KOPT-K1 (cell line): ENCODE results near the gene PHF21A.
"Not testable (repeated sequence)": the region's sequence is repeated elsewhere in the genome, so short reads cannot be mapped to it uniquely, and the experiment has no call there.

Experiments
- H3K27ac ChIP-seq: fragments of 200-600 bp; sonication (generic); 2 replicates; pipeline ENCODE4 v1.5.1; 2016; ENCODE audit warnings: antibody characterized with exemption, mild to moderate bottlenecking, low read depth, low read length; ENCODE audit not compliant: poor library complexity, severe bottlenecking
- H3K36me3 ChIP-seq: fragments of 200-600 bp; sonication (generic); 2 replicates; pipeline ENCODE4 v1.5.1; 2017; ENCODE audit warnings: antibody characterized with exemption, mild to moderate bottlenecking, low read length, moderate library complexity; ENCODE audit not compliant: insufficient read depth
- H3K9me3 ChIP-seq: fragments of 200-600 bp; sonication (generic); 2 replicates; pipeline ENCODE4 v1.5.1; 2017; ENCODE audit warnings: antibody characterized with exemption, low read length, mild to moderate bottlenecking; ENCODE audit not compliant: insufficient read depth, poor library complexity, severe bottlenecking

Gene PHF21A

DNA sequence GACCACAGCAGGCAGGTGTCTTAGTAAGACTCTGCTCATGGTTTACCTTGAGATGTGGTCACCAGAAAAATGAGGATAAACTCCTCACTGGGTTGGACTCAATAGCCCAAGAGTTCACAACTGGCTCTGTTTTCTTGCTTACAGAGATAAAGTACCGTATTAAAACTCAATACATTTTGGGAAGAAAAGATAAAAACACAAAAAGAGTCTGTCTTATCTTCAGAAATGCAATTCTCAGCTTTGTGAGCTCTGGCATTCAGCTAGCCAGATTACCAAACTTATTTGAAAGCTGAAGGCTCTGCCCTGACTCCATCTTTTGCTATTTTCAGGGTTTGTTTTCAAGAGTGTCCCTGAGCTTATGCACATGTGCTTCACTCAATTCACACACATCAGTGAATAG, 75.4 kb downstream of the PHF21A start:
- Histone ChIP-seq H3K27ac (no peak overlapping the region), H3K9me3 (no peaks in the 10 kb centered on the region), H3K36me3 (no peaks in the 10 kb centered on the region)

DNA sequence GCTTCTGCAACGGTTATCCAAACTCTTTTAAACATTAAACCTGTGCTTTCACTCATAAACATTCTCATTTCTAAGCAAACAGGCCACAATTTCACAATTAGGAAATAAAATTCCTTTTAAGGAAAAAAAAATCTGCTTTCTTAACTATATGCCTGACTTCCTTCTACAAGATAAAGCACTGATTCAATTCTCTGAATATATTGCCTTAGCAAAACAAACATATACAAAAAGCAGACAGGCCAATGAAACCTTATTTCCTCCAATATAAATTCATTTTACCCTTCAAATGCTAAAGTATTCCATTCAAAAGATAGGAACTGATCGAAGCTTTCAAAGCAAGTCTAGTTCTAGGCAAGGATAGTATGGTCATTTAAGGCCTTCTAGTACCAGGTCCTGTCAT, 76.7 kb downstream of the PHF21A start:
- Histone ChIP-seq H3K36me3 (no peaks in the 10 kb centered on the region), H3K9me3 (no peaks in the 10 kb centered on the region), H3K27ac (no peak overlapping the region)

DNA sequence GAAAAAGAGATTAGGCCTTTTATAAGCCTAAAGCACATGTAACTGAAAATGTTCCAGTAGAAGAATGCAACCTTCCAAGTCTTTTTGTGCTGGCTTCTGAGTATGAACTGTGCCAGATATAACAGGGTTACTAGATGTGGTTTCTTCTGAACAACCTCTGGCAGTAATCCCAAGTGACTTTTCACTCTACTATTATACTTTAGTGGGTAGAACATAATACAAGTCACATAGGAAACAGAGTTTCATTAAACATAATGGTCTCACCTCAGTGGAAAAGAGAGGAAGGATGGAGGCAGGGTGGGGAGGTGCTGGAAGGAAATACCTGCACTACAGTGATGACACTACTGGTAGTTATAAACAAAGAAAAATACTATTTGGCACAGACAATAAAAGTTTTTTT, 81.3 kb downstream of the PHF21A start:
- no peaks in the 10 kb centered on the region for H3K36me3 ChIP-seq
- H3K27ac ChIP-seq = no peak overlapping the region
- no peaks in the 10 kb centered on the region for H3K9me3 ChIP-seq

DNA sequence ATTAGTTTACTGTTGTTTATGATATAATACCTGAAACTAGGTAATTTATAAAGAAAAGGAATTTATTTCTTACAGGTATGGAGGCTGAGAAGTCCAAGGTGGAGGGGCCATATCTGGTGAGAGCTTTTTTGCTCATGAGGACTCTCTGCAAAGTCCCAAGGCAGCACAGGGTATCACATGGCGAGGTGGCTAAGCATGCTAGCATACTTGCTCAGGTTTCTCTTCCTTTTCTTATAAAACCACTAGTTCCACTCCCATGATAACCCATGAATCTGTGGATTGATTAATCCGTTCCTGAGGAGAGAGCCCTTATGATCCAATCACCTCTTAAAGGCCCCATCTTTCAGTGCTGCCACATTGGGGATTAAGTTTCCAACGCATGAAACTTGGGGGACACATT, 82.7 kb downstream of the PHF21A start:
- Histone ChIP-seq H3K9me3 (no peaks in the 10 kb centered on the region), H3K36me3 (no peaks in the 10 kb centered on the region), H3K27ac (no peak overlapping the region)

DNA sequence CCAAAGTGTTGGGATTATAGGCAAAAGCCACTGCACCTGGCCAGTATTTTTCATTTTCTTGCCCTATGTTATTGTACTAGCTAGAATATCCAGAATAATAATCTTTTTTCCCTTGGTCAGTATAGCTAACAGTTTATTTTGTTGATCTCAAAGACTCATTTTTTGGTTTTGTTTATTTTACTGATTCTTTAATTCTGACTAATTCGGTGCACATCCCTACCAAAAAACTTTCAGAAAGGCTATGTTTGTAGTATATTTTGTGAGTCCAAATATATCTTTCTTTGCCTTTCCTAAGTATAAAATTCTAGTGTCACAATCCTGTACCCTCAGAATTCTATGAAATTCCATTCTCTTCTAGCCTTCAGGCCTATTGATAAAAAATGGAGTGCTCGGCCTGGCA, 84.3 kb downstream of the PHF21A start:
- H3K9me3 ChIP-seq = no peaks in the 10 kb centered on the region
- H3K36me3 ChIP-seq = no peaks in the 10 kb centered on the region
- no peak overlapping the region for H3K27ac ChIP-seq

- no peaks in the 10 kb centered on the region for H3K36me3 ChIP-seq
- H3K9me3 ChIP-seq = no peaks in the 10 kb centered on the region
- no peak overlapping the region for H3K27ac ChIP-seq
Observed at GRCh38 chr11:46036009-46036408, 85.2 kb downstream of the PHF21A start.

- Histone ChIP-seq H3K27ac (no peak overlapping the region), H3K9me3 (no peaks in the 10 kb centered on the region), H3K36me3 (no peaks in the 10 kb centered on the region)
Observed at GRCh38 chr11:46034041-46034440, 87.2 kb downstream of the PHF21A start.

DNA sequence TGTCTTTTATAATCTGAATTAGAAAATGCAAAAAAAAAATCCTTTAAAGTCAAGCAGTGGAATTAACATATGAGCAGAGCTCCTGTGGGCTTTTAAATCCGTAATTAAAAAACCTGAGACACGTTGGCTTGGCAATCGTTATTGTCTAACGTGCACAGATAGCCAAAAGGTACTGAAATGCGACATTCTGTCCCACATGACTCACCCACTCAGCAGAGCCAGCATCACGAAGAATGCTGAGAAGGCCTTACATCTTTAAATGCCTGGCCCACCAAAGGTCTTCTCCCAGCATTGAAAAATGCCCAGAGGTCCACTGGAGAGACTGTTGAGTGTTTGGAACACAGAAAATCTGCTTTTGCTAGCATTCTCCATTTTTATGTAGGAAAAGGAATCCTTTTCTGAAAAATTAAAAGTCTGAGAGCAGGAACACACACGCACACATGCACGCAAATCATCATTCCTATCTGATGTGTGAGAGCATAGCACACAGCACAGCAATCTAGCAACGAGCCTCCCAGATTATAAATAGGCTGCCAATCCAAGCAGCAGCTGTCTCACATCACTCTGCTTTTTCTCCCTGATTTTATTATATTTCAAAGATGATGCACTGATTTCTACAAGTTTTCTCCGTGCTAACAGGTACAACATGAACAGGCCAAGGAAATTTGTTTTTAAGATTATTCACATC, 94.5 kb downstream of the PHF21A start:
- no peak overlapping the region for H3K27ac ChIP-seq
- no peaks in the 10 kb centered on the region for H3K9me3 ChIP-seq
- no peaks in the 10 kb centered on the region for H3K36me3 ChIP-seq

DNA sequence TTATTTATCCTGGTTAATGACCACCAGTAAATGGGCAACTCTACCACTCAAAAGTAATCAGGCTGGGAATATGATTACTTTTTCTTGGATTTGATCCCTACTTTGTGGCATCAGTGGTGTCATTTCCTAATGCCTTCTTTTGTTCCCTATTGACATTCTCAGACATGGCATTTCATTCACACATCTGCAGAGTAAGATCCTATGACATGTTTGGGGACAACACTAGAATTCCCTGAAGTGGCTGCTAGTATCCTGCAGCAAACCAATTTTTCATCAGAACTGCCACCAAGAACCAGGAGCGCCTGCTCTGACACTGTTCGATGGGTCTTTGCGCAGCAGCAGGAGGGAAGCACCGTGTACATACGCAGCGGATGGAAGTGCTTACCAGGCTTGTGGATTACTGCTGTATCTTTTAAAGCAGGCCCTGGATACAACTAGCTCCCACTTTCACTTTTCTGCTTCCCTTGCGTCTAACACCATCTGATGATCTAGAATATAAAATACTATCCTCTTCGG, 101.1 kb downstream of the PHF21A start:
- Histone ChIP-seq H3K9me3 (no peaks in the 10 kb centered on the region), H3K27ac (no peak overlapping the region), H3K36me3 (no peaks in the 10 kb centered on the region)

DNA sequence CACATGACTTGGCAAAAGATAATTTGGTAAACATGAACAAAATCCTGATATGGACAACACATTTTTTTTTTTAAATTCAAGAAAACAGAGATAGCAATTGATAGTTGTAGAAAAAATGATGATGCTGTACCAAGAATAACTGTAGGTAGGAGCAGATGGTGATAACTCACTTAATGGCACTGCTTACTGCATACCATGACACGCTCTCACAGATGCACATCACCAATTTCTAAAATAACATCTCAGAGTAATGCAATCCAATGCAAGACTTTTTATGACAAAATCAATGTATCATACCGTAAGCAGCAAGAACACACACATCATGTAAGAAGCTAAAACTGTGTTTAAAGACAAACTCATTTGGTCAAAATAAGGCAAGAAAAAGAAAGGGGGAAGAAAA, 102.6 kb downstream of the PHF21A start:
- H3K27ac ChIP-seq = no peak overlapping the region
- H3K36me3 ChIP-seq = no peaks in the 10 kb centered on the region
- H3K9me3 ChIP-seq = no peaks in the 10 kb centered on the region

- Histone ChIP-seq H3K9me3 (no peaks in the 10 kb centered on the region), H3K27ac (no peak overlapping the region), H3K36me3 (no peaks in the 10 kb centered on the region)
Observed at GRCh38 chr11:46017341-46017740, 103.9 kb downstream of the PHF21A start.

DNA sequence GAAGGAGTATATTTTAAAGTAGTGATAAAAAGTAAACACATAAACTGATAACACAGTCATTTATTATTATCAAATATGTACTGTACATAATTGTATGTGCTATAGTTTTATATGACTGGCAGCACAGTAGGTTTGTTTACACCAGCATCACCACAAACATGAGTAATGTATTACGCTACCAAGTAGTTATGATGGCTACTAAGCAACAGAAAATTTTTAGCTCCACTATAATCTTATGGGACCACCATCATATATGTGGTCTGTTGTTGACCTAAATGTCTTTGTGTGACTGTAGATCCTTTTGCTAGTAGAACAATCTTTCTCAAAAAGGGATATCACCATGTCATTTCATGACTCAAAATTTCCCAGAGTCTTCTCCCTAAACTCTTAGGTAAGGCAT, 105.3 kb downstream of the PHF21A start:
- no peaks in the 10 kb centered on the region for H3K36me3 ChIP-seq
- no peak overlapping the region for H3K27ac ChIP-seq
- H3K9me3 ChIP-seq = no peaks in the 10 kb centered on the region

DNA sequence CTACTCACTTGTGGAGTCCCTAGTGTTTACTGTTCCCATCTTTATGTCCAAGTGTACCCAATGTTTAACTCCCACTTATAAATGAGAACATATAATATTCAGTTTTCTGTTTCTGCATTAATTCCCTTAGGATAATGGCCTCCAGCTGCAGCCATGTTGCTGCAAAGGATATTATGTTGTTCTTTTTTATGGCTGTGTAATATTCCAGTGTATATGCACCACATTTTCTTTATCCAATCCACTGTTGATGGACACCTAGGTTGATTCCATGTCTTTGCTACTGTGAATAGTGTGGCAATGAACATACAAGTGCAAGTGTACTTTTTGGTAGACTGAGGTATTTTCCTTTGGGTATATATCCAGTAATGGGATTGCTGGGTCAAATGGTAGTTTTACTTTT, 107.1 kb downstream of the PHF21A start:
- not testable (repeated sequence) for H3K9me3 ChIP-seq, H3K27ac ChIP-seq, H3K36me3 ChIP-seq

GRCh38 chr11:46012185-46012584, 109.1 kb downstream of the PHF21A start:
- Histone ChIP-seq H3K9me3 (no peaks in the 10 kb centered on the region), H3K27ac (no peak overlapping the region), H3K36me3 (no peaks in the 10 kb centered on the region)

GRCh38 chr11:46010100-46010499, 111.2 kb downstream of the PHF21A start:
- H3K36me3 ChIP-seq = no peaks in the 10 kb centered on the region

DNA sequence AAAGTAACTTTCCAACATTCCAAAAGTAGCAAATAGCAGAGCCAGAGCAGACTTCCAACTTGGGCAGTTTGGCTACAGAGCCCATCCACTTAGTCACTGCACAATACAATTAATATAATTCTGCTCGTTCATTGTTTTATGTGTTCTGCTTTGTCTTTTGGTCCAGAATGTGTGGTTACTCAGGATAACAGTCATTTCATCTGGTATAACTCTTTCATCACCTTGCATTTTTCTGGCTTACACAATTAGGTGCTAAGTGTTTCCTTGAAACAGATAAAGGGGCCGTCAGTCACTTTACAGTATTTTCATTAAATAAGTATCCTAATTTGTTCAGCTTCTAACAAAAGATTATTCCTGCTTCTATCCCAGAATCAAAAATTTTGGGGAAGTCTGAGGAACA, 111.6 kb downstream of the PHF21A start:
- Histone ChIP-seq H3K27ac (no peak overlapping the region), H3K9me3 (no peaks in the 10 kb centered on the region), H3K36me3 (no peaks in the 10 kb centered on the region)

More at GRCh38 chr11:46010100-46010499, 111.2 kb downstream of the PHF21A start:
- Histone ChIP-seq H3K9me3 (no peaks in the 10 kb centered on the region), H3K27ac (no peak overlapping the region)
